GM12891 (cell line): ENCODE data around the gene COPS2.

Source experiments
- DNase-seq: peaks from one replicate; pipeline ENCODE4 v3.0.0; 2011; ENCODE audit warnings: low spot score; ENCODE audit not compliant: insufficient read length
- FAIRE-seq: peaks from 2 replicates; lab custom pipeline; 2011; peaks lifted over from hg19 to GRCh38; lab: Jason Lieb, UNC
- PAX5 ChIP-seq: IDR thresholded peaks from 2 replicates; pipeline ENCODE4 v1.6.1; 2011; ENCODE audit warnings: low read length, moderate library complexity, mild to moderate bottlenecking; ENCODE audit not compliant: insufficient read depth, severe bottlenecking
- POLR2A ChIP-seq: IDR thresholded peaks from 2 replicates; pipeline ENCODE4 v1.6.1; 2011; ENCODE audit warnings: low read depth, low read length, control low read depth
- POLR2AphosphoS5 ChIP-seq: IDR thresholded peaks from 2 replicates; pipeline ENCODE4 v1.6.1; 2011; ENCODE audit warnings: low read depth, low read length, control low read depth
- POU2F2 ChIP-seq: IDR thresholded peaks from 2 replicates; pipeline ENCODE4 v1.6.1; 2011; ENCODE audit warnings: low read depth, mild to moderate bottlenecking, control low read depth, low read length, moderate library complexity
- SPI1 ChIP-seq: IDR thresholded peaks from 2 replicates; pipeline ENCODE4 v1.6.1; 2011; ENCODE audit warnings: low read depth, low read length, control low read depth
- TAF1 ChIP-seq: IDR thresholded peaks from 2 replicates; pipeline ENCODE4 v1.6.1; 2011; ENCODE audit warnings: low read depth, low read length, control low read depth

COPS2 gene

GRCh38 chr15:49135911-49136310 is 19.5 kb downstream of the COPS2 start:
- FAIRE-seq (no peak), DNase-seq (no peak)
- TF ChIP-seq POLR2A (no peak), PAX5 (no peak), POLR2AphosphoS5 (no peak), SPI1 (no peak)

DNA sequence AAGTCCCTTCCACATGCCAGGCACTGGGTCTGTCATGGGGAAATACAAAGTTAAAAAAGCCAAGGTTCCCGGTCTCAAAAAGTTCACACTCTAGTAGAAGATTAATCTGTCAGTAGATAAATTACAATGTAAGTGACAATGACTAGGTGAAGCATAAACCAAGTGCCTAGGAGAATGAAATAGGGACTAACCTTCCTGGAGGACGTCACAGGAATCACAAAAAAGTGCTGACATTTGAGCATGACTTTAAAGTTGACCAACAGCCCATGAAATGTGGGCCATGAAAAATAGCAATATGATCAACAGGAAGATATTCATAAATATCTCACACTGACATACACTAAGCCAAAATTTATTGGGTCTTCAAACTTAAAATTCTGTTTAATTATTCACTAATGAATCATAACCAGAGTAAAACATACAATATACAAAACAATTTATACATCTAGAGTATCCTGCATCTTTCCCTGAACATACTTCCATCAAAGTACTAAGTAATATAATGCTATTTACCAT is 20.0 kb downstream of the COPS2 start:
- no peak for DNase-seq
- TF ChIP-seq SPI1: no peak
- TF ChIP-seq TAF1: no peak
- no peak for TF ChIP-seq POU2F2
- no peak for TF ChIP-seq POLR2AphosphoS5
- TF ChIP-seq POLR2A: no peak
- no peak for TF ChIP-seq PAX5
- peak; percentile 48 for FAIRE-seq

DNA sequence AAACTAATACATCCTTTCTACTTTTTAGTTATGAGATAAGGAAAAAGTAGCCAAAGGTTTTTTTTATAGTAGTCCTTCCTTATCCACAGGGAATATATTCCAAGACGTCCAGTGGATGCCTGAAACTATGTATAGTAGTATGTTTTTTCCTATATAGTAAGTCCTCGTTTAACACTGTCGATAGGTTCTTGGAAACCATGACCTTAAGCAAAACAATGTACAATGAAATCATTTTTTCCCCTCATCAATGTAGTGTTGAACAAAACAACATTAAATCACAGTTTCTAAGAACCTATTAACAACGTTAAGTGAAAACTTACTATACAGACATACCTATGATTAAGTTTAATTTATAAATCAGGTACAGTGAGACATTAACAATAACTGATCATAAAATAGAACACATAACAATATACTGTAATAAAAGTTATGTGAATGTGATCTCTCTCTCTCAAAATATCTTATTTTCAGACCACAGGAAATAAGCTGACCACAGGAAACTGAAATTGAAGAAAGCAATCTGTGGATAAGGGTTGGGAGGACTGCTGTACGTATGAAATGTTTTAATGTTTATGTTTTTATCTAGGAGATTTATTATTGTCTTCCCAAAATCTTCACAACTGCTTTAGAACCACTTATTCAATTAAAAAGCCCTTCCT is 20.6 kb downstream of the COPS2 start:
- DNase-seq (no peak), FAIRE-seq (no peak)
- no peak for TF ChIP-seq POLR2A
- no peak for TF ChIP-seq TAF1
- TF ChIP-seq POU2F2: no peak
- TF ChIP-seq SPI1: no peak
- no peak for TF ChIP-seq POLR2AphosphoS5
- TF ChIP-seq PAX5: no peak

GRCh38 chr15:49131403-49131802 is 24.0 kb downstream of the COPS2 start:
- TF ChIP-seq POLR2A (no peak), SPI1 (no peak), PAX5 (no peak), TAF1 (no peak), POU2F2 (no peak), POLR2AphosphoS5 (no peak)
- no peak for DNase-seq
- no peak for FAIRE-seq

GRCh38 chr15:49124371-49124770 is 31.0 kb downstream of the COPS2 start:
- DNase-seq: no peak
- TF ChIP-seq SPI1: no peak
- TF ChIP-seq TAF1: no peak
- TF ChIP-seq POLR2AphosphoS5: no peak
- no peak for TF ChIP-seq PAX5
- no peak for TF ChIP-seq POLR2A
- no peak for TF ChIP-seq POU2F2
- FAIRE-seq: no peak

DNA sequence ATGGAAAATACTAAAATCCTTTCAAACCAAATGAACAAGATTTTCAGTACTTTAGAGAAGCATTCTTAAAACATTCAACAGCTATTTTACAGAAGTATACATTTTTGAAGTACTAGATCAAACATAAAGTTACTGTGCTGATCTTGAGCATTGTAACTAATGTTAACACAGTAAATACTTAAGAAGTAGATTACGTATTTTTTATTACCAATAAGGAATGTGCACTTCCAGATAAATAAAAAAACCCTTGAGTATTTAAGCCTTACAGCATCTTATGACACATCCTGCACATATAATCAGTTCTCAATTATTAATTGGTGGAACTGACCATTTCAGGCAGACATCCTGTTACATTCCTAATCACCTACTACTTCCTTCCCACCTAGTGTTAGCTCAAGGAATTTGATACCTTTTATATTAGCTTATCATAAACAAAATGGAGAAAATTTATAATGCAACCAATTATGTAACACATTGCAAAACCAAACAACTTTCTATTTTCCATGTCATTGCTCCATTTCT is 32.8 kb downstream of the COPS2 start:
- TF ChIP-seq POU2F2 (no peak), SPI1 (no peak), TAF1 (no peak), POLR2A (no peak), PAX5 (no peak), POLR2AphosphoS5 (no peak)
- no peak for DNase-seq
- no peak for FAIRE-seq

- no peak for TF ChIP-seq POLR2A
- no peak for TF ChIP-seq POLR2AphosphoS5
- TF ChIP-seq TAF1: no peak
- FAIRE-seq (no peak), DNase-seq (no peak)
These were observed 33.5 kb downstream of the COPS2 start for GRCh38 chr15:49121901-49122300.

GRCh38 chr15:49120832-49121231 is 34.6 kb downstream of the COPS2 start:
- FAIRE-seq (no peak), DNase-seq (no peak)
- TF ChIP-seq POLR2A (no peak), POLR2AphosphoS5 (no peak), TAF1 (no peak), POU2F2 (no peak), PAX5 (no peak), SPI1 (no peak)

DNA sequence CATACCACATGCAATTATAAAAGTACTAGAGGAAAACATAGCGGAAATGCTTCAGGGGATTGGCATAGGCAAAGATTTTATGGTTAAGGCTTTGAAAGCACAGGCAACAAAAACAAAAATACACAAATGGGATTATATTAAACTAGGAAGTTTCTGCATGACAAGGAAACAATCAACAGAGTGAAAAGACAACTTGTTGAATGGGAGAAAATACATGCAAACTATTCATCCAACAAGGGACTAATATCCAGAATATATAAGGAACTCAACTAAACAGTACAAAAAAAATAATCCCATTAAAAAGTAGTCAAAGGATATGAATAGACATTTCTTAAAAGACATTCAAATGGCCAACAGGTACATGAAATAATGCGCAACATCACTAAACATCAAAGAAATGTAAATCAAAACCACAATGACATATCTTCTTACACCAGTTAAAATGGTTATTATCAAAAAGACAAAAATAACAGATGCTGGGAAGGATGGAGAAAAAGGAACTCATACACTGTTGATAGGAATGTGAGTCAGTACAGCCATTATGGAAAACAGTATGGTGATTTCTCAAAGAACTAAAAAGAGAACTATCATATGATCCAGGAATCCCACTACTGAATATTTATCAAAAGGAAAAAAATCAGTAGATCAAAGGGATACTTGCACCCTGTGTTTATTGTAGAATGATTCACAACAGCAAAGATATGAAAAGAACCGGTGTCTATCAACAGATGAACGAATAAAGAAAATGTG is 39.1 kb downstream of the COPS2 start:
- FAIRE-seq: no peak
- DNase-seq: no peak
- TF ChIP-seq POLR2A (no peak), POU2F2 (no peak), TAF1 (no peak), POLR2AphosphoS5 (no peak), SPI1 (no peak), PAX5 (no peak)

GRCh38 chr15:49115062-49115461 is 40.3 kb downstream of the COPS2 start:
- FAIRE-seq: no peak
- DNase-seq: no peak
- TF ChIP-seq TAF1 (no peak), SPI1 (no peak), PAX5 (no peak), POLR2A (no peak), POU2F2 (no peak), POLR2AphosphoS5 (no peak)
